Panc1 (cell line): Measurements from ENCODE around the gene PYDC1. TPM values are rescaled to one million over a fixed set of nuclear protein-coding genes. Genes with fewer than 3 reads are reported as not detected.
A peak's percentile ranks its signal among the peaks of the same experiment; 100 is the strongest.

ENCODE experiments used
- ATAC-seq: fragments of 200-7000 bp; cut with Tn5 transposase; 2 replicates; pipeline ENCODE4 v1.9.1; 2020; ENCODE audit warnings: mild to moderate bottlenecking, moderate library complexity
- BruUV-seq: library from RNA; stranded (reverse); fragments of 400-500 nt; replicated peaks from 2 replicates; lab custom pipeline; 2021; lab: Mats Ljungman, UMichigan
- CTCF ChIA-PET: fragments of 300-600 bp; sonication (Branson Sonifier 250); formaldehyde crosslinking; loops from one replicate; lab custom pipeline; 2022; ENCODE audit warnings: antibody characterized with exemption; lab: Charles Lee
- POLR2A ChIA-PET: fragments of 300-600 bp; sonication (Branson Sonifier 250); formaldehyde crosslinking; loops from one replicate; lab custom pipeline; 2022; ENCODE audit warnings: antibody characterized with exemption; lab: Charles Lee
- DNase-seq: peaks from one replicate; pipeline ENCODE4 v3.0.0-alpha.2; 2010; ENCODE audit warnings: low read depth, low spot score
- H3K27ac ChIP-seq: 2 replicates; pipeline ENCODE4 v1.5.1; 2011; ENCODE audit warnings: mild to moderate bottlenecking, low read length, inconsistent platforms
- H3K27me3 ChIP-seq: fragments of 200-500 bp; sonication (Bioruptor generic); 2 replicates; pipeline ENCODE4 v1.6.0; 2014; ENCODE audit warnings: low read length, inconsistent platforms; ENCODE audit not compliant: control insufficient read depth, insufficient read depth
- H3K36me3 ChIP-seq: fragments of 200-500 bp; sonication (Bioruptor generic); 2 replicates; pipeline ENCODE4 v1.5.1; 2014; ENCODE audit warnings: inconsistent platforms, mild to moderate bottlenecking, low read length, moderate library complexity; ENCODE audit not compliant: control insufficient read depth, insufficient read depth
- H3K4me1 ChIP-seq: 2 replicates; pipeline ENCODE4 v1.5.1; 2011; ENCODE audit warnings: inconsistent platforms, mild to moderate bottlenecking, low read length, moderate library complexity; ENCODE audit not compliant: control insufficient read depth, insufficient read depth
- H3K4me3 ChIP-seq, 2 experiments: 2 replicates each; pipeline ENCODE4 v1.5.1; 2011 to 2012; ENCODE audit warnings: low read depth in 2 of 2, low read length in 2 of 2, mild to moderate bottlenecking in 2 of 2, inconsistent platforms in 1 of 2, moderate library complexity in 1 of 2
- H3K9me3 ChIP-seq: fragments of 200-500 bp; sonication (Bioruptor generic); 2 replicates; pipeline ENCODE4 v1.5.1; 2014; ENCODE audit warnings: low read depth, mild to moderate bottlenecking, inconsistent platforms, low read length, moderate library complexity; ENCODE audit not compliant: control insufficient read depth, insufficient read depth
- CTCF ChIP-seq: fragments of 450-650 bp; IDR thresholded peaks from 2 replicates; pipeline ENCODE4 v1.5.1; 2017; ENCODE audit warnings: mild to moderate bottlenecking
- POLR2AphosphoS5 ChIP-seq: IDR thresholded peaks from 2 replicates; pipeline ENCODE4 v1.6.1; 2012; ENCODE audit warnings: mild to moderate bottlenecking, low read depth, low read length, moderate library complexity
- SIN3A ChIP-seq: IDR thresholded peaks from 2 replicates; pipeline ENCODE4 v1.6.1; 2012; ENCODE audit warnings: low read depth, mild to moderate bottlenecking, low read length, moderate library complexity, borderline replicate concordance; ENCODE audit not compliant: insufficient read depth
- TCF7L2 ChIP-seq: IDR thresholded peaks from 2 replicates; pipeline ENCODE4 v1.6.1; 2011; ENCODE audit warnings: mild to moderate bottlenecking, low read depth, low read length, inconsistent platforms
- in situ Hi-C: cut with HindIII; loops from 2 replicates; pipeline ENCODE4 v1.10.0; 2016; ENCODE audit warnings: low sequenced_read_pairs, low pct_unique_long_range_greater_than_20kb
- intact Hi-C: fragments of 100-400 bp; cut with micrococcal nuclease; formaldehyde crosslinking; loops from one replicate; pipeline ENCODE4 v1.10.0; 2022; ENCODE audit not compliant: unreplicated experiment
- total RNA-seq: library from RNA; stranded (reverse); gene quantifications from one replicate; pipeline ENCODE4 v1.2.1, GENCODE V29; 2021; ENCODE audit not compliant: unreplicated experiment
- TF ChIP-seq, protein P1 (sequence below), 2 experiments: IDR thresholded peaks; 2 replicates each; pipeline ENCODE4 v1.6.1; 2011 to 2012; ENCODE audit warnings: low read depth in 2 of 2, control low read depth in 1 of 2, low read length in 1 of 2, mild to moderate bottlenecking in 1 of 2, moderate library complexity in 1 of 2; ENCODE audit not compliant: insufficient read depth in 1 of 2

PYDC1 gene
- total RNA-seq, 1 experiment from 2014 or later, result not detected

DNA sequence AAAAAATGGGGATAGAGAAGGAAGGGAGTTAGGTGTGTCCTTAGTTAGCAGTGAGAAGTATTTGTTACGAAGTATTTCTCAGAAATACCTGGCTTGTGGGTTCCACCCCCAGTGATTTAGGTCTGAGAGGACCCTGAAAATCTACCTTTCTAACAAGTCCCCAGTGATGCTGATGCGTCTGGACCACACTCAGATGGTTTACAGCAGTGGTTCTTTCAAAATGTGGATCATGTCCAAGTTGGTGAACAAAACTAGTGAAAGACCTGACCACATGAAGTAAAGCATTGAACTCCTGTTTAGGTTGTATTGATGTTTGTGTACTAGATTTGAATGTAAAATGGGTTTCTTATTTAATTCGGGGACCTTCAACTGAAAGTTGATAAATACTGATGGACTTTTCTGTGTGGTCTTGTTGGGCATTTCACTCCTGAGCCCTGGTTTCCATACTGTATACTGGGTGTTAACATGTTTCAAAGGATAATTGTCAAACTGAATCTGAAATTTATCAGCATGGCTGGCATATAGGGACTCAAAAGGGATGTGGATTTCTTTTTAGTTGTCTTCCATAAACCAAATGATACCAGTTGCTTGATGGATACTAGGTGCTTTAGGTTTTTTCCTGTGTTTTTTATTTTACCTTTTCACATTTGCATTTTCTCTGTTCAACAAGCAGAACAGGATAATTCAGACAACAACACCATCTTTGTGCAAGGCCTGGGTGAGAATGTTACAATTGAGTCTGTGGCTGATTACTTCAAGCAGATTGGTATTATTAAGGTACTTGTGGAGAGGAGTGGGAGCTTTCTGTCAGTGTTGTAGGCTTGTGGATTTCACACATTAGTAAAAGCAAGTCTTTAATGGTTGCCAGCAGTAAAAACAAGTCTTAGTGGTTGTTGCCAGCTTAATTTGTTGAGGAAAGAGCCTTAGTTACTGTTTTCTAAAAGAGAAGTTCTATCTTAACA lies 28.2 kb downstream of the PYDC1 start:
- ChIA-PET POLR2A (interaction anchor here (1.1 kb wide), 1 partner anchor 9 kb away, joined by 4 read pairs; the partner anchor contains the start of gene FUS), CTCF (no interaction called here)
- in situ Hi-C loops, result no loop called here

DNA sequence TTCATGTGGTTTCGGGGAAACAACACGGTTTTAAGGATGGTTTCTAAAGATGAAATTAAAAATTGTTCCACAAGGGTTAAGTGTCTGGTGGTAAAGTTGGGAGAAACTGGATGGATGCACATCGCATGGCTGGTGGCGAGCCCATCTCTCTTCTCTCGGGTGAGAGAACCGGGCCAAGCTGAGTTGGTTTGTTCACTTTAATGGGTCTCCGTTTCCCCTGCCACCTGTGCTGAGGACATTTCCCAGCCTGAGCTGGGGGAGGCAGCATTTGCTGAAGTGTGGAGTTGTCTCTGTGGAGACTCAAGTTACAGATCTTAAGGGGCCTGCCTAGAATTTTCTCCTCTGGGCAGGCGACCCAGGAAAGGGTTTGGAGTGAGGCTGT lies 29.1 kb downstream of the PYDC1 start:
- TF ChIP-seq, protein P1, sequence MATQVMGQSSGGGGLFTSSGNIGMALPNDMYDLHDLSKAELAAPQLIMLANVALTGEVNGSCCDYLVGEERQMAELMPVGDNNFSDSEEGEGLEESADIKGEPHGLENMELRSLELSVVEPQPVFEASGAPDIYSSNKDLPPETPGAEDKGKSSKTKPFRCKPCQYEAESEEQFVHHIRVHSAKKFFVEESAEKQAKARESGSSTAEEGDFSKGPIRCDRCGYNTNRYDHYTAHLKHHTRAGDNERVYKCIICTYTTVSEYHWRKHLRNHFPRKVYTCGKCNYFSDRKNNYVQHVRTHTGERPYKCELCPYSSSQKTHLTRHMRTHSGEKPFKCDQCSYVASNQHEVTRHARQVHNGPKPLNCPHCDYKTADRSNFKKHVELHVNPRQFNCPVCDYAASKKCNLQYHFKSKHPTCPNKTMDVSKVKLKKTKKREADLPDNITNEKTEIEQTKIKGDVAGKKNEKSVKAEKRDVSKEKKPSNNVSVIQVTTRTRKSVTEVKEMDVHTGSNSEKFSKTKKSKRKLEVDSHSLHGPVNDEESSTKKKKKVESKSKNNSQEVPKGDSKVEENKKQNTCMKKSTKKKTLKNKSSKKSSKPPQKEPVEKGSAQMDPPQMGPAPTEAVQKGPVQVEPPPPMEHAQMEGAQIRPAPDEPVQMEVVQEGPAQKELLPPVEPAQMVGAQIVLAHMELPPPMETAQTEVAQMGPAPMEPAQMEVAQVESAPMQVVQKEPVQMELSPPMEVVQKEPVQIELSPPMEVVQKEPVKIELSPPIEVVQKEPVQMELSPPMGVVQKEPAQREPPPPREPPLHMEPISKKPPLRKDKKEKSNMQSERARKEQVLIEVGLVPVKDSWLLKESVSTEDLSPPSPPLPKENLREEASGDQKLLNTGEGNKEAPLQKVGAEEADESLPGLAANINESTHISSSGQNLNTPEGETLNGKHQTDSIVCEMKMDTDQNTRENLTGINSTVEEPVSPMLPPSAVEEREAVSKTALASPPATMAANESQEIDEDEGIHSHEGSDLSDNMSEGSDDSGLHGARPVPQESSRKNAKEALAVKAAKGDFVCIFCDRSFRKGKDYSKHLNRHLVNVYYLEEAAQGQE (IDR thresholded peaks at IDR 0.05; ENCODE audit: insufficient read depth in 1 of 2, low read depth in 2 of 2, low read length in 1 of 2), result no peak
- TF ChIP-seq TCF7L2 (no peak), SIN3A (no peak), POLR2AphosphoS5 (no peak; the same call in 1 of the 2 replicates), CTCF (no peak)
- H3K36me3 ChIP-seq, result peaks cover 85% of the 10 kb centered on the region
- no peaks in the 10 kb centered on the region for H3K9me3 ChIP-seq
- ChIA-PET POLR2A (interaction anchor here (0.6 kb wide), 1 partner anchor 43 kb away, joined by 4 read pairs; no protein-coding TSS in a partner anchor), CTCF (no interaction called here)
- no peak overlapping the region for H3K4me3 ChIP-seq
- no peak for DNase-seq
- H3K27ac ChIP-seq, result no peak overlapping the region; the same call in 1 of the 2 replicates
- no peak for ATAC-seq
- intact Hi-C loops (no loop called here), in situ Hi-C loops (no loop called here)
- no peaks in the 10 kb centered on the region for H3K27me3 ChIP-seq
- no TSS peak for BruUV-seq
- H3K4me1 ChIP-seq, result peaks cover 13% of the 10 kb centered on the region

More for the DNA sequence above, 28.2 kb downstream of the PYDC1 start:
- H3K27me3 ChIP-seq, result no peaks in the 10 kb centered on the region
- H3K9me3 ChIP-seq, result no peaks in the 10 kb centered on the region
- DNase-seq, result no peak
- ATAC-seq, result no peak
- BruUV-seq, result no TSS peak
- H3K4me1 ChIP-seq, result peaks cover 4% of the 10 kb centered on the region; the same call in 1 of the 2 replicates
- TF ChIP-seq, protein P1 (IDR thresholded peaks at IDR 0.05; ENCODE audit: insufficient read depth in 1 of 2, low read depth in 2 of 2, low read length in 1 of 2), result no peak
- TF ChIP-seq TCF7L2 (no peak), CTCF (no peak), POLR2AphosphoS5 (no peak; the same call in 1 of the 2 replicates)
- intact Hi-C loops, result no loop called here
- peak overlapping the region; percentile 9; the same call in 1 of the 2 replicates for H3K27ac ChIP-seq
- peaks cover 76% of the 10 kb centered on the region for H3K36me3 ChIP-seq
- no peak overlapping the region for H3K4me3 ChIP-seq
